H1 (cell line): Measurements from ENCODE around the gene SPG11. TPM values are rescaled to one million over a fixed set of nuclear protein-coding genes. Genes with fewer than 3 reads are reported as not detected.

Source experiments
- CTCF ChIA-PET: fragments of 300-600 bp; sonication (Branson Sonifier 250); formaldehyde crosslinking; loops from one replicate; lab custom pipeline; 2021; ENCODE audit not compliant: partially characterized antibody; lab: Charles Lee
- POLR2A ChIA-PET: fragments of 300-600 bp; sonication (Branson Sonifier 250); formaldehyde crosslinking; loops from one replicate; lab custom pipeline; 2021; ENCODE audit warnings: inconsistent platforms; ENCODE audit not compliant: partially characterized antibody; lab: Charles Lee
- DNase-seq, 2 experiments: peaks; one replicate each; pipeline versions ENCODE4 v3.0.0 to v3.0.0-alpha.2; 2010 to 2022; ENCODE audit warnings: low spot score in 2 of 2, low read depth in 1 of 2, mixed read lengths in 1 of 2
- FAIRE-seq: peaks from 2 replicates; lab custom pipeline; 2011; peaks lifted over from hg19 to GRCh38; lab: Jason Lieb, UNC
- H2AFZ ChIP-seq: 2 replicates; pipeline ENCODE4 v1.8.1; 2012; ENCODE audit warnings: low read length, inconsistent platforms
- H2AK5ac ChIP-seq: 2 replicates; pipeline ENCODE4 v1.6.1; 2013; ENCODE audit warnings: low read depth, low read length
- H2BK120ac ChIP-seq: replicated peaks from 2 replicates; pipeline ENCODE3; 2013; ENCODE audit warnings: low read depth, low read length, inconsistent platforms
- H2BK12ac ChIP-seq: 2 replicates; pipeline ENCODE4 v1.6.1; 2013; ENCODE audit warnings: low read depth, low read length
- H2BK15ac ChIP-seq: 2 replicates; pipeline ENCODE4 v1.6.1; 2013; ENCODE audit warnings: low read length
- H2BK20ac ChIP-seq: 2 replicates; pipeline ENCODE4 v1.6.1; 2013; ENCODE audit warnings: low read length
- H2BK5ac ChIP-seq: 2 replicates; pipeline ENCODE4 v1.6.1; 2013; ENCODE audit warnings: low read depth, low read length
- H3K14ac ChIP-seq: 2 replicates; pipeline ENCODE4 v1.6.1; 2013; ENCODE audit warnings: inconsistent platforms; ENCODE audit not compliant: insufficient read length
- H3K18ac ChIP-seq: 2 replicates; pipeline ENCODE4 v1.6.1; 2013; ENCODE audit warnings: low read length; ENCODE audit errors: extremely low read depth
- H3K23ac ChIP-seq: 2 replicates; pipeline ENCODE4 v1.6.1; 2013; ENCODE audit warnings: inconsistent platforms; ENCODE audit not compliant: insufficient read length
- H3K23me2 ChIP-seq: 2 replicates; pipeline ENCODE4 v1.6.1; 2013; ENCODE audit warnings: low read depth, low read length
- H3K27ac ChIP-seq: 2 replicates; pipeline ENCODE4 v1.6.1; 2011; ENCODE audit warnings: low read depth, low read length, inconsistent platforms
- H3K27me3 ChIP-seq, 4 experiments: replicated peaks in 1 of 4; 1 replicate in 1 of 4; 2 replicates in 3 of 4; pipeline versions ENCODE4 v1.6.1 to v1.8.1; 2011 to 2013; ENCODE audit warnings: low read length in 3 of 4, mild to moderate bottlenecking in 3 of 4, inconsistent platforms in 2 of 4, mixed read lengths in 2 of 4, moderate library complexity in 1 of 4; ENCODE audit not compliant: control insufficient read depth in 3 of 4, insufficient read depth in 3 of 4; ENCODE audit errors: extremely low read depth in 1 of 4
- H3K36me3 ChIP-seq, 4 experiments: 2 replicates each; pipeline versions ENCODE4 v1.6.1 to v1.8.1; 2011 to 2013; ENCODE audit warnings: mild to moderate bottlenecking in 4 of 4, low read length in 3 of 4, moderate library complexity in 2 of 4, control low read depth in 1 of 4, inconsistent platforms in 1 of 4; ENCODE audit not compliant: insufficient read depth in 4 of 4, control insufficient read depth in 2 of 4
- H3K4ac ChIP-seq: replicated peaks from 2 replicates; pipeline ENCODE3; 2013; ENCODE audit warnings: low read length, low read depth, mixed read lengths, inconsistent platforms; ENCODE audit not compliant: insufficient read length
- H3K4me1 ChIP-seq, 4 experiments: replicated peaks in 1 of 4; 1 replicate in 1 of 4; 2 replicates in 3 of 4; pipeline versions ENCODE4 v1.6.1 to v1.8.1; 2011 to 2013; ENCODE audit warnings: low read length in 3 of 4, inconsistent platforms in 2 of 4, mixed read lengths in 1 of 4; ENCODE audit not compliant: insufficient read depth in 4 of 4, control insufficient read depth in 3 of 4
- H3K4me2 ChIP-seq, 2 experiments: 2 replicates each; pipeline versions ENCODE4 v1.6.1 to v1.8.1; 2011 to 2013; ENCODE audit warnings: low read depth in 2 of 2, low read length in 2 of 2, control low read depth in 1 of 2, inconsistent platforms in 1 of 2, mild to moderate bottlenecking in 1 of 2; ENCODE audit not compliant: insufficient read depth in 1 of 2
- H3K4me3 ChIP-seq, 4 experiments: fragments of 200-600, 300-600 bp in 1 of 4; sonication (generic), shearing (Covaris generic), sonication (Bioruptor Twin) in 1 of 4; 2 replicates each; pipeline versions ENCODE4 v1.5.1 to v1.8.1; 2011 to 2016; ENCODE audit warnings: low read length in 4 of 4, low read depth in 3 of 4, control low read depth in 2 of 4, inconsistent platforms in 2 of 4, mild to moderate bottlenecking in 2 of 4, mixed read lengths in 1 of 4, moderate library complexity in 1 of 4; ENCODE audit not compliant: insufficient read depth in 2 of 4; ENCODE audit errors: extremely low read depth in 1 of 4
- H3K56ac ChIP-seq: replicated peaks from 2 replicates; pipeline ENCODE3; 2013; ENCODE audit warnings: low read depth, mild to moderate bottlenecking, mixed read lengths, low read length, inconsistent platforms; ENCODE audit not compliant: insufficient read length
- H3K79me1 ChIP-seq: 2 replicates; pipeline ENCODE4 v1.6.1; 2013; ENCODE audit warnings: low read depth, low read length, control low read depth
- H3K79me2 ChIP-seq, 2 experiments: 2 replicates each; pipeline versions ENCODE4 v1.6.1 to v1.8.1; 2012 to 2013; ENCODE audit warnings: low read length in 2 of 2, mild to moderate bottlenecking in 2 of 2, inconsistent platforms in 1 of 2; ENCODE audit not compliant: insufficient read depth in 2 of 2, control insufficient read depth in 1 of 2
- H3K9ac ChIP-seq, 4 experiments: replicated peaks in 1 of 4; 1 replicate in 1 of 4; 2 replicates in 3 of 4; pipeline versions ENCODE4 v1.6.1 to v1.8.1; 2011 to 2013; ENCODE audit warnings: low read depth in 3 of 4, low read length in 3 of 4, control low read depth in 2 of 4, mild to moderate bottlenecking in 2 of 4, moderate library complexity in 2 of 4, inconsistent platforms in 1 of 4; ENCODE audit errors: extremely low read depth in 1 of 4
- H3K9me3 ChIP-seq, 2 experiments: 2 replicates each; pipeline versions ENCODE4 v1.6.1 to v1.8.1; 2012 to 2013; ENCODE audit warnings: mild to moderate bottlenecking in 2 of 2, moderate library complexity in 2 of 2, control low read depth in 1 of 2, inconsistent platforms in 1 of 2, low read depth in 1 of 2, low read length in 1 of 2, mixed read lengths in 1 of 2; ENCODE audit not compliant: insufficient read depth in 2 of 2
- H4K20me1 ChIP-seq, 2 experiments: replicated peaks in 1 of 2; 2 replicates each; pipeline versions ENCODE3 to v1.8.1; 2011 to 2013; ENCODE audit warnings: inconsistent platforms in 2 of 2, low read length in 2 of 2, mild to moderate bottlenecking in 1 of 2; ENCODE audit not compliant: insufficient read depth in 2 of 2, control insufficient read depth in 1 of 2
- H4K5ac ChIP-seq: 2 replicates; pipeline ENCODE4 v1.6.1; 2013; ENCODE audit warnings: low read length, low read depth, mixed read lengths, inconsistent platforms; ENCODE audit not compliant: insufficient read length
- H4K8ac ChIP-seq: 2 replicates; pipeline ENCODE4 v1.8.0; 2013; ENCODE audit warnings: mild to moderate bottlenecking, moderate library complexity, low read length, inconsistent platforms; ENCODE audit not compliant: insufficient read depth; ENCODE audit errors: extremely low read depth
- H4K91ac ChIP-seq: replicated peaks from 2 replicates; pipeline ENCODE3; 2013; ENCODE audit warnings: low read length, mixed read lengths, inconsistent platforms; ENCODE audit not compliant: insufficient read length
- ASH2L ChIP-seq: fragments of 200-600, 300-600 bp; sonication (generic); IDR thresholded peaks from one replicate; pipeline ENCODE4 v1.7.1; 2017; ENCODE audit warnings: low read length
- CHD2 ChIP-seq: IDR thresholded peaks from 2 replicates; pipeline ENCODE4 v1.6.1; 2012; ENCODE audit warnings: low read length, improper control_type of control experiment
- EZH2 ChIP-seq: fragments of 200-600 bp; sonication (generic); IDR thresholded peaks from 2 replicates; pipeline ENCODE4 v1.7.1; 2012; ENCODE audit warnings: low read depth, mild to moderate bottlenecking, moderate library complexity, low read length, inconsistent platforms; ENCODE audit not compliant: severe bottlenecking
- HDAC2 ChIP-seq, 2 experiments: fragments of 300-600 bp in 1 of 2; sonication (generic) in 1 of 2; IDR thresholded peaks; 2 replicates each; pipeline ENCODE4 v1.6.1; 2011 to 2012; ENCODE audit warnings: low read depth in 2 of 2, low read length in 2 of 2, mild to moderate bottlenecking in 2 of 2, moderate library complexity in 2 of 2, borderline replicate concordance in 1 of 2, inconsistent platforms in 1 of 2
- MAX ChIP-seq: IDR thresholded peaks from 2 replicates; pipeline ENCODE4 v1.6.1; 2012; ENCODE audit warnings: inconsistent platforms
- PHF8 ChIP-seq: fragments of 200-600 bp; sonication (generic); conservative IDR thresholded peaks from 2 replicates; pipeline ENCODE4 v1.7.1; 2012; ENCODE audit warnings: low read depth, mild to moderate bottlenecking, inconsistent platforms, low read length, moderate library complexity
- POLR2AphosphoS5 ChIP-seq: IDR thresholded peaks from 2 replicates; pipeline ENCODE4 v1.6.1; 2011; ENCODE audit warnings: low read depth, low read length
- POU5F1 ChIP-seq: IDR thresholded peaks from 2 replicates; pipeline ENCODE4 v1.6.1; 2011; ENCODE audit warnings: low read depth, mild to moderate bottlenecking, low read length, moderate library complexity
- RAD21 ChIP-seq, 2 experiments: IDR thresholded peaks in 1 of 2; conservative IDR thresholded peaks in 1 of 2; 2 replicates each; pipeline ENCODE4 v1.6.1; 2011; ENCODE audit warnings: low read depth in 2 of 2, low read length in 2 of 2, improper control_type of control experiment in 1 of 2, inconsistent platforms in 1 of 2, mild to moderate bottlenecking in 1 of 2, moderate library complexity in 1 of 2
- SP1 ChIP-seq: IDR thresholded peaks from 2 replicates; pipeline ENCODE4 v1.6.1; 2011; ENCODE audit warnings: low read depth, low read length
- SP4 ChIP-seq: IDR thresholded peaks from 2 replicates; pipeline ENCODE4 v1.6.1; 2012; ENCODE audit warnings: low read length, inconsistent platforms
- TAF1 ChIP-seq: IDR thresholded peaks from 2 replicates; pipeline ENCODE4 v1.6.1; 2011; ENCODE audit warnings: mild to moderate bottlenecking, low read depth, low read length
- USF2 ChIP-seq: IDR thresholded peaks from 2 replicates; pipeline ENCODE4 v1.6.1; 2011; ENCODE audit warnings: low read length, improper control_type of control experiment
- WGBS, 2 experiments: shearing (Covaris generic) in 1 of 2; methylation state at CpG; one replicate each; pipeline versions ENCODE4 v1.1.6 to v1.1.7; 2013 to 2015; ENCODE audit warnings: low lambda C conversion rate in 2 of 2, mixed read lengths in 2 of 2, inconsistent platforms in 1 of 2, low coverage in 1 of 2, missing lambda C conversion rate in 1 of 2; ENCODE audit not compliant: insufficient replicate concordance in 2 of 2, insufficient coverage in 1 of 2, insufficient read length in 1 of 2; ENCODE audit errors: extremely low coverage in 1 of 2, missing lambda C conversion rate in 1 of 2; 5-methylcytosine and 5-hydroxymethylcytosine counted together
- polyA plus RNA-seq, 7 experiments: library from polyadenylated mRNA; depleted of rRNA in 3 of 7; stranded (reverse) in 5 of 7; unstranded in 2 of 7; fragments of >200 nt in 5 of 7; fragments of 200-250 nt in 2 of 7; gene quantifications; 1 replicate in 5 of 7; 2 replicates in 1 of 7; 4 replicates in 1 of 7; pipeline versions ENCODE4 v1.2.1 to v1.2.3, GENCODE V29; 2011 to 2013; ENCODE audit warnings: missing spikeins in 2 of 7, mixed read lengths in 2 of 7
- total RNA-seq: library from RNA; stranded (reverse); fragmentation: NEBNext Ultra II Directional; extraction: Animal tissue kit (Norgen Biotek cat#: 25700); gene quantifications from 2 replicates; pipeline ENCODE4 v1.2.1, GENCODE V29; 2021

SPG11 gene
- total and polyA plus RNA-seq, 2 of the 8 experiments (the other 6 are each of a cell fraction or from before 2014, with no cell fraction given): 37.1 to 38.6 TPM

GRCh38 chr15:44656913-44657312 is 6.5 kb downstream of the SPG11 start:
- Histone ChIP-seq H3K36me3 (peaks cover 2 to 41% (median 16%) of the 10 kb centered on the region in 4 experiments; a peak in 7 of 8 replicates), H2BK15ac (no peak overlapping the region), H3K4me1 (no peaks in the 10 kb centered on the region), H4K8ac (no peak overlapping the region), H3K56ac (no peak overlapping the region), H2AK5ac (no peak overlapping the region), H3K18ac (no peak overlapping the region), H3K23me2 (no peaks in the 10 kb centered on the region), H2BK20ac (no peak overlapping the region), H3K79me2 (peaks cover 0 to 9% of the 10 kb centered on the region in 2 experiments; a peak in 2 of 4 replicates), H2BK5ac (no peak overlapping the region), H3K14ac (no peak overlapping the region), H4K91ac (no peak overlapping the region), H3K4me3 (no peak overlapping the region), H3K4me2 (no peak overlapping the region), H3K9me3 (no peaks in the 10 kb centered on the region), H2BK120ac (no peak overlapping the region), H4K5ac (no peak overlapping the region), H3K27me3 (no peaks in the 10 kb centered on the region), H2BK12ac (no peak overlapping the region), H3K4ac (no peak overlapping the region), H4K20me1 (no peaks in the 10 kb centered on the region), H3K27ac (no peak overlapping the region), H3K79me1 (no peaks in the 10 kb centered on the region), H2AFZ (no peak overlapping the region), H3K23ac (no peak overlapping the region), H3K9ac (no peak overlapping the region)
- no peak for FAIRE-seq
- ChIA-PET CTCF (interaction anchor here (0.9 kb wide), 1 partner anchor 81 kb away, joined by 5 read pairs; no protein-coding TSS in a partner anchor), POLR2A (no interaction called here)
- DNase-seq: no peak
- 95% methylated on average over 3 of the region's 3 CpGs; no CpG with 5 or more reads in 1 of the 2 experiments for WGBS, 2 experiments
- TF ChIP-seq MAX (no peak), RAD21 (IDR thresholded peaks at IDR 0.05 in 1 of 2, conservative IDR thresholded peaks at IDR 0.05 in 1 of 2; ENCODE audit: low read depth in 2 of 2, low read length in 2 of 2) (no peak), HDAC2 (IDR thresholded peaks at IDR 0.05; ENCODE audit: borderline replicate concordance in 1 of 2, low read depth in 2 of 2, low read length in 2 of 2) (no peak), SP1 (no peak), POU5F1 (no peak), ASH2L (no peak), TAF1 (no peak), EZH2 (no peak), USF2 (no peak), SP4 (no peak), POLR2AphosphoS5 (no peak), CHD2 (no peak), PHF8 (no peak)
